ENCODE measurements around the gene SEL1L. TPM values are rescaled to one million over a fixed set of nuclear protein-coding genes. Genes with fewer than 3 reads are reported as not detected.
"Not testable (repeated sequence)": the region's sequence is repeated elsewhere in the genome, so short reads cannot be mapped to it uniquely, and the experiment has no call there.

SEL1L gene
- polyA plus RNA-seq, 1 donor: 33.8 TPM

DNA sequence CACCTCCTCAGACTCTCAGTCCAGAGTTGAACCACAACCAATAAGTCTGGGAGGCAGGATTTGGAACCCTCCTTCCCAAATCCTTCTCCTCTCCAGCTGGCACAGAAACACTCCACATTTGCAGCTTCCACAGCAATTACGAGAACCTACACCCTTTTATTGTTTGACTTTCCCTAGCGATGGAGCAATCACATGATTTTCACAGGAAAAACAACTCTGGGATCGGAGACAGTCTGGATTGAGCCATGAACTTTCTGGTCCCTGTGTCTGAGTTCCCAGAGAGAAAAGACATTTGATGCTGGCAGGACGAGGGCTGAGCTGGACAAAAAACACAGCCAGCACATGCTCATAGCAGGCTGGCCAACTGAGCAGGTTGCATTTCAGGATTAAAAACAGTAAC lies 84.5 kb downstream of the SEL1L start:
- peak; percentile 85 for DNase-seq (ENCODE audit: low read depth)

- no peak for DNase-seq (ENCODE audit: low read depth)
Observed at GRCh38 chr14:81447021-81447764, 86.5 kb downstream of the SEL1L start.

- no peak for DNase-seq (ENCODE audit: low read depth)
Observed at GRCh38 chr14:81446279-81447007, 87.2 kb downstream of the SEL1L start.

DNA sequence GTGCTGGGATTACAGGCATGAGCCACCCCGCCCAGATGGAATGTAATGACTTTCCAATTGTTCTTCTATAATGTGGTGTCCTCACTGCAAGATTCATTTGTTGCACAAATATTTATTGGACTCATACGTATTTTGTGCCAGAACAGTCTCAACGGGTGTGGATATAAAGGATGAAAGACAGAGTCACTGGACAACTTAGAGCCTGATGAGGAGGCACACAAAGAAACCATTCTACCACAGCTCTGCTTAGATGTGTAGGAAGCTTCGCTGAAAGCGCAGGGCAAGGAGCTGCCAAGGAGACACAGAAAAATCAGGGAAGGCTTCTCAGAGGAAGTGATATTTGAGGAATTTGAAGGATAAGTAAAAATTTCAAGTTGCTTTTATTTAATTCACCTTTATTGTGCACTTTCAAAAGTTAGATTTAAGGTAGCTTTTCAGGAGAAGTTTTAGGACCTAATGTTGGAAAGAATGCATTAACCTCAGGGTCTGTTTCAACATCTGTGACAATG lies 92.0 kb downstream of the SEL1L start:
- no peak for DNase-seq (ENCODE audit: low read depth)

GRCh38 chr14:81440041-81440440 lies 93.6 kb downstream of the SEL1L start:
- DNase-seq (ENCODE audit: low read depth): no peak

GRCh38 chr14:81437244-81437643 lies 96.4 kb downstream of the SEL1L start:
- no peak for DNase-seq (ENCODE audit: low read depth)

- DNase-seq (ENCODE audit: low read depth): no peak
Observed at GRCh38 chr14:81436296-81437138, 97.1 kb downstream of the SEL1L start.

- no peak for DNase-seq (ENCODE audit: low read depth)
Observed at GRCh38 chr14:81435391-81436295, 98.0 kb downstream of the SEL1L start.

DNA sequence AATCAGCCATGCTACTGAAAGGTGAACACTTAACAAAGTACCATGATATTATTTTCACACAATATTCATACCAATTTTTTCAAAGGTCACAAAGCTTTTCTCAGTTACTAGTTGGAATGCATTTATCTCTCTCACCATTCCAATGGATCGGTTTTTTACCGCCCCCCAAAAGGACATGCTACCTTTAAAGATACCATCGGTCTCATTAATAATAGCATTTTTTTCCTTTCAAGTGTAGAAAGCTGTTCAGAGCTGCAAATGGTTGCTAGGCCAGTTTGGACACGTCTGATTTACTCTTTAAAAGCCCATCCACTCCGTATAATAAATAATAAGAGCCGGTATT lies 98.6 kb downstream of the SEL1L start:
- no peak for DNase-seq (ENCODE audit: low read depth)

DNA sequence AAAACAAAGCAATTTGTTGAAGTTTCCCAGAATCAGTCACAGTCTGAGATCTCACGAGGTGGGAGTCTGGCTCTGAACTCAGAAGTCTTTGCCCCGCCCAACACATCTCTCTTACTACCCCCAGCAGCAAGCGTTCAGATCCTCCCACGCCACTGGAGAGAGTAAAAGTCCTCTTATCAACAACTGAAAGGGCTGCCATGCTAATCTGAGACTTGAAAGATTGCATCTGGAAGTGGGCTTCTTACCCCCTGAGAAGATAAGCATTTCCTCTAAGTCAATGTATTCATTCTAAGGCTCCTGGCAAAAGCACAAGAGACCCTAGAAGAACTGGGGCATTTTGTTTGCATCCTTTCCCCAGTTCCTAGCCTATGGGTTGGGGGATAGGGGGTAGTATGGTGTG lies 99.4 kb downstream of the SEL1L start:
- DNase-seq (ENCODE audit: low read depth): no peak

DNA sequence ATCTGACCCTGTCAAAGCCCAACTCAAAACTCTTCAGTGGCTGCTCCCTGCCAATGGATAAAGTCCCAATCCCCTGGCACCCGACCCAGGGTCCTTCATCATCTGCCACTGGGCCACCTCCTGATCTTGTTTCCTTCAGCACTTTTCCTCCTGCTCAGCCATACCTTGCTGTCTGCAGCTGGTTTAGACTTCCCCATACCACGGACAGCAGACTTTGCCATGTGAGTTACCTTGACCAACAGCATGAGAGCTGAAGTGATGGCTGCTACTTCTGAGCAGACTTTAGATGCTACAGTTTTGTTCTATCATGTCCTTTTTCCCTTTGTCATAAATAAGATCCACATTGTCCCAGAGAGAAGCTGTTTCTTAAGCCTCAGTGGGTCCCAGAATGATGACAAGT lies 100.3 kb downstream of the SEL1L start:
- no peak for DNase-seq (ENCODE audit: low read depth)

GRCh38 chr14:81432219-81432661 lies 101.4 kb downstream of the SEL1L start:
- DNase-seq (ENCODE audit: low read depth): no peak

DNA sequence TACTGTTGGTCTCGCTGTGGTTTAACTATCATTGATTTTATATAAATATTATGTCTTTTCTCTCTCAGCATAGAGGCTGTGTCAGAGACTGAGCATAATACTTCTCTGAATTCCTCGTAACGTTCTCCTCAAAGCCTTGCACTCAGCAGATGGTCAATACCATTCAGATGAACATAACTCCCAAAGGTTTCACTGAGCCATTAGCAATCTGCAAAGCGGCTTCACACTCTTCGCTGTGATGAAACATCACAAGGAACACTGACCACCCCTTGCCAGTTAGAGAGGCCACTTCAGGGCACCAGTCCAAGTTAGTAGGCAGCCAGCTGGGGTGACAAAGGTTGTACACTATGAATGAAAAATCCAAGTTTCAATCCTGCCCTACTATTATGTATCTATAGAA lies 103.4 kb downstream of the SEL1L start:
- DNase-seq (ENCODE audit: low read depth): no peak

DNA sequence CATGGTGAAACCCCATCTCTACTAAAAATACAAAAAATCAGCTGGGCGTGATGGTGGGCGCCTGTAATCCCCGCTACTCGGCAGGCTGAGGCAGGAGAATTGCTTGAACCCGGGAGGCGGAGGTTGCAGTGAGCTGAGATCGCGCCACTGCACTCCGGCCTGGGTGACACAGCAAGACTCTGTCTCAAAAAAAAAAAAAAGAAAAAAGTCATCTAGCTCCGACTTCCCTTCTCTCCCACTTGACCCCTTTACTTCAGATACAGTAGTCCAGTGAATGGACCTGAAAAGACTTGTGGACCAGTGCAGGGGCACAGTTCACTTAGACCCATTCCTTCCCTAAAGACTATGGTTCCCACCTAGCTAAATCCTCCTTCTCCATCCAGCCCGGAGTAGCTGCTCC lies 103.9 kb downstream of the SEL1L start:
- not testable (repeated sequence) for DNase-seq (ENCODE audit: low read depth)

DNA sequence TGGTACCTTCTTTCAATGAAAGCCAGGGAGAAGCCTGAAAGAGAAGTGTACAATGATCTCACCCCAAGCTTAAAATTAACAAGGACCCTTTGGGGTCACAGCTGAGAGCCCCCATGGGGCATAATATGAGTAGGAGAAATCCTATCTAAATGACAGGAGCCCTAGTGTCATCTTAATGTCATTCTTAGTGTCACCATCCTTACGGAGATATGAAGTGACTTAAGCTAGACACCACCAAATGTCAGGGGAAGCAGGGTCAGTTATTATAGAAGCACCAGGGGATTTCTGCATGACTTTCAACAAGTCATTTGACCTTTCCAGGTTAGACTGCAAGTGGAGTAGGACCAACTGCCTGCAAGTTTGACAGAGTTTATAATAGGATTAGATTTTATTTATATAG lies 104.6 kb downstream of the SEL1L start:
- no peak for DNase-seq (ENCODE audit: low read depth)

DNA sequence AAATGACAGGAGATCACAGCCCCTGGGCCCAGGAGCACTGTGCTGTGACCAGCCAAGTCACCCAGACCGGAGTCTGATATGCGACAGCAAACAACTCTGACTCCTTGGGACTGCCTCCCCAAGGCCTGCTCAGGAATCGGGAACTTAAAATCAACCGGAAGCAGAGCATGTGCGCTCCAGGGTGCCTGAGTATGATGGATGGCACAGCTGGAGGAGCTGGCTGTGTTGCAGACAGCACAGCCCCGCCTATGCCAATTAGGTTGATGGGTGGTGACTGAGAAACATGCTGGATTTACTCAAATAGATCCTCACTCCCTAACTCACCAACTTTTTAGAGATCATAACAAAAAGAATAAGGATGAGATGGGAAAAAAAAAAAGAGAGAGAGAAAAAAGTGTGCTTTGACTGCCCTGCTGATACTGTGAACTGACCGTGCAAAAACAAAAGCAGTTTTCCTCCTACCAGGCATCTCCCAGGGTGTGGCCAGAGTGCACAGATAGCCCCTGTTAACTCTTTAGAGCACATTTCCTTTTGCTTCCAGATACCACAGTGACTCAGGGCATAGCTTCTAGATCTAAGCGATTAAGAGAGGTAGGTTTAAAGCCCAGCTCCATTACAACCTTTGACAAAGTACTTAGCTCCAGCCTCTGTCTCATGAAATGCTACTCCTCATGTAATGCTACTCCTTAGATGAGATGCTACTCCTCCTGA lies 106.2 kb downstream of the SEL1L start:
- DNase-seq (ENCODE audit: low read depth): no peak

- no peak for DNase-seq (ENCODE audit: low read depth)
Observed at GRCh38 chr14:81423504-81423903, 110.1 kb downstream of the SEL1L start.
